HG03378 (cell line): ENCODE results near the gene CCT8L2.
"Not testable (repeated sequence)": the region's sequence is repeated elsewhere in the genome, so short reads cannot be mapped to it uniquely, and the experiment has no call there.

Experiments used
- ATAC-seq: cut with Tn5 transposase; IDR thresholded peaks from one replicate; pipeline ENCODE4 v1.9.1; 2021; ENCODE audit warnings: mild to moderate bottlenecking, moderate library complexity; ENCODE audit not compliant: unreplicated experiment

CCT8L2 gene

GRCh38 chr22:16559056-16559955 is 33.3 kb downstream of the CCT8L2 start:
- ATAC-seq: no peak

- ATAC-seq: not testable (repeated sequence)
These were observed 34.1 kb downstream of the CCT8L2 start for GRCh38 chr22:16558376-16558945.

- not testable (repeated sequence) for ATAC-seq
These were observed 35.1 kb downstream of the CCT8L2 start for GRCh38 chr22:16557511-16557910.

- not testable (repeated sequence) for ATAC-seq
These were observed 37.3 kb downstream of the CCT8L2 start for GRCh38 chr22:16555077-16555994.

- not testable (repeated sequence) for ATAC-seq
These were observed 49.3 kb downstream of the CCT8L2 start for GRCh38 chr22:16543310-16543709.
